A673 (cell line): Measurements from ENCODE around the gene HBD.

Source experiments
- CTCF ChIP-seq: fragments of 300-800, 200-600 bp; sonication (generic); conservative IDR thresholded peaks from 2 replicates; pipeline ENCODE4 v1.5.1; 2017; ENCODE audit warnings: low read depth, mild to moderate bottlenecking, antibody characterized with exemption, low read length, moderate library complexity, mixed read lengths
- EZH2 ChIP-seq: fragments of 200-600 bp; sonication (generic); IDR thresholded peaks from 2 replicates; pipeline ENCODE4 v1.6.1; 2017; ENCODE audit warnings: borderline replicate concordance, low read depth, mild to moderate bottlenecking, mixed read lengths, antibody characterized with exemption, low read length; ENCODE audit not compliant: poor library complexity, severe bottlenecking

- TF ChIP-seq CTCF = no peak
- TF ChIP-seq EZH2 = no peak
Measured at GRCh38 chr11:5227681-5228080, 6.6 kb downstream of the HBD start.
